ENCODE results near the gene GGA3. TPM values are rescaled to one million over a fixed set of nuclear protein-coding genes. Genes with fewer than 3 reads are reported as not detected.

GGA3 gene
- polyA plus RNA-seq, 1 donor from 2014 or later = 15.7 TPM

GRCh38 chr17:75242461-75243042 is 18.9 kb downstream of the GGA3 start:
- Histone ChIP-seq H3K9me2 (ENCODE audit: insufficient read depth, low read length) (no peaks in the 10 kb centered on the region), H4K20me1 (ENCODE audit: insufficient read depth) (no peaks in the 10 kb centered on the region), H3K4me3 (ENCODE audit: low read length) (no peak overlapping the region), H3F3A (ENCODE audit: insufficient read depth, low read length, poor library complexity, severe bottlenecking) (no peaks in the 10 kb centered on the region), H3K79me2 (replicated peaks; ENCODE audit: insufficient read depth, low read length) (no peaks in the 10 kb centered on the region), H3K27me3 (ENCODE audit: insufficient read depth, low read depth, low read length) (no peaks in the 10 kb centered on the region), H3K27ac (ENCODE audit: low read length) (no peak overlapping the region), H2AFZ (ENCODE audit: low read depth, low read length) (no peak overlapping the region), H3K9ac (ENCODE audit: low read length) (no peak overlapping the region), H3K4me2 (ENCODE audit: low read length) (no peak overlapping the region), H3K9me3 (ENCODE audit: low read length) (no peaks in the 10 kb centered on the region), H3K36me3 (ENCODE audit: insufficient read depth, low read length) (no peaks in the 10 kb centered on the region)
- TF ChIP-seq EP300 (conservative IDR thresholded peaks at IDR 0.05; ENCODE audit: poor library complexity, severe bottlenecking) (no peak), CTCF (IDR thresholded peaks at IDR 0.05; ENCODE audit: poor library complexity, severe bottlenecking) (no peak), RAD21 (conservative IDR thresholded peaks at IDR 0.05) (no peak), REST (IDR thresholded peaks at IDR 0.05; ENCODE audit: borderline replicate concordance) (no peak), TAF1 (IDR thresholded peaks at IDR 0.05; ENCODE audit: low read depth) (no peak), MXI1 (conservative IDR thresholded peaks at IDR 0.05; ENCODE audit: poor library complexity, severe bottlenecking) (no peak)

DNA sequence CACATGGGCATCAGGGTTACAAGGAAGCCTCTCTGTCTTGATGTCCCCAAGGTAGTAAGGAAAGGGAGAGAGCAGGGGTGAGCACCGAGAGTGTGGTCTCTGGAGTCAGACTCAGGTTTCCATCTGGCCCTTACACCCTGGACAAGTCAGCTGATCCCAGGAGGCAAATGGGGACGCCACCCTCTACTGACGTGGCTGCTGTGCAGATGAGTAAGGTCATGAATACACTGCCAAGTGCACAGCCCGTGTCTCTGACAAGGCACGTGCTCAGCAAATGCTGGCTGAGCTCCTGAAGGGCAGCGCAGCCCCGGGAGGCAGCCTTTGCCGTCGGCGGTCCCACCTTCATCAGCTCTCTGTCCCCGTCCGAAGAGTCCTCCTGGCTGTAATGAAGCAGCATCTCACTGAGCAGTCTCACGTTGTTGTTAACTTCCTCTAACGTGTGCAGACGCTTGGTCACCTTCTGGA is 19.4 kb downstream of the GGA3 start:
- Histone ChIP-seq H4K20me1 (ENCODE audit: insufficient read depth) (no peaks in the 10 kb centered on the region), H3K9ac (ENCODE audit: low read length) (no peak overlapping the region), H3K9me3 (ENCODE audit: low read length) (no peaks in the 10 kb centered on the region), H3K27me3 (ENCODE audit: insufficient read depth, low read depth, low read length) (no peaks in the 10 kb centered on the region), H3K4me3 (ENCODE audit: low read length) (no peak overlapping the region), H3K4me2 (ENCODE audit: low read length) (no peak overlapping the region), H3K36me3 (ENCODE audit: insufficient read depth, low read length) (no peaks in the 10 kb centered on the region), H3K9me2 (ENCODE audit: insufficient read depth, low read length) (no peaks in the 10 kb centered on the region), H2AFZ (ENCODE audit: low read depth, low read length) (no peak overlapping the region), H3F3A (ENCODE audit: insufficient read depth, low read length, poor library complexity, severe bottlenecking) (no peaks in the 10 kb centered on the region), H3K27ac (ENCODE audit: low read length) (no peak overlapping the region), H3K79me2 (replicated peaks; ENCODE audit: insufficient read depth, low read length) (no peaks in the 10 kb centered on the region)
- TF ChIP-seq REST (IDR thresholded peaks at IDR 0.05; ENCODE audit: borderline replicate concordance) (no peak), CTCF (IDR thresholded peaks at IDR 0.05; ENCODE audit: poor library complexity, severe bottlenecking) (no peak), TAF1 (IDR thresholded peaks at IDR 0.05; ENCODE audit: low read depth) (no peak)

All from neural cell (in vitro differentiated cells).